Left ventricle myocardium superior (tissue), 1 donor: Measurements from ENCODE around the gene FAAH2. TPM values are rescaled to one million over a fixed set of nuclear protein-coding genes. Genes with fewer than 3 reads are reported as not detected.
"Not testable (repeated sequence)": the region's sequence is repeated elsewhere in the genome, so short reads cannot be mapped to it uniquely, and the experiment has no call there.

Experiments
- ATAC-seq: fragments of 200-7000 bp; cut with Tn5 transposase; one replicate; pipeline ENCODE4 v1.9.1; 2020; ENCODE audit warnings: mild to moderate bottlenecking, moderate library complexity
- DNase-seq: peaks from one replicate; pipeline ENCODE4 v3.0.0-alpha.2; 2020
- intact Hi-C: fragments of 100-400 bp; cut with micrococcal nuclease; formaldehyde crosslinking; loops from one replicate; pipeline ENCODE4 v1.11.0; 2022
- long read RNA-seq: library from polyadenylated mRNA; unstranded; transcript quantifications from one replicate; pipeline ENCODE4 v2.0.0, GENCODE V29; 2021
- total RNA-seq: library from RNA; stranded (reverse); fragmentation: NEBNext Ultra II Directional; extraction: Animal tissue kit (Norgen Biotek cat#: 25700); gene quantifications from one replicate; pipeline ENCODE4 v1.2.1, GENCODE V29; 2021
- donor health status: DM: no; HTN: yes; CAD: no; lungs with severe emphysema.

FAAH2 gene, protein sequence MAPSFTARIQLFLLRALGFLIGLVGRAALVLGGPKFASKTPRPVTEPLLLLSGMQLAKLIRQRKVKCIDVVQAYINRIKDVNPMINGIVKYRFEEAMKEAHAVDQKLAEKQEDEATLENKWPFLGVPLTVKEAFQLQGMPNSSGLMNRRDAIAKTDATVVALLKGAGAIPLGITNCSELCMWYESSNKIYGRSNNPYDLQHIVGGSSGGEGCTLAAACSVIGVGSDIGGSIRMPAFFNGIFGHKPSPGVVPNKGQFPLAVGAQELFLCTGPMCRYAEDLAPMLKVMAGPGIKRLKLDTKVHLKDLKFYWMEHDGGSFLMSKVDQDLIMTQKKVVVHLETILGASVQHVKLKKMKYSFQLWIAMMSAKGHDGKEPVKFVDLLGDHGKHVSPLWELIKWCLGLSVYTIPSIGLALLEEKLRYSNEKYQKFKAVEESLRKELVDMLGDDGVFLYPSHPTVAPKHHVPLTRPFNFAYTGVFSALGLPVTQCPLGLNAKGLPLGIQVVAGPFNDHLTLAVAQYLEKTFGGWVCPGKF
- 0.69 TPM for total RNA-seq
- long read RNA-seq, partial matches to known transcripts, result 0 of 1 reads
- long read RNA-seq, other reads (novel, unspliced or antisense), result 1 of 1 reads

DNA sequence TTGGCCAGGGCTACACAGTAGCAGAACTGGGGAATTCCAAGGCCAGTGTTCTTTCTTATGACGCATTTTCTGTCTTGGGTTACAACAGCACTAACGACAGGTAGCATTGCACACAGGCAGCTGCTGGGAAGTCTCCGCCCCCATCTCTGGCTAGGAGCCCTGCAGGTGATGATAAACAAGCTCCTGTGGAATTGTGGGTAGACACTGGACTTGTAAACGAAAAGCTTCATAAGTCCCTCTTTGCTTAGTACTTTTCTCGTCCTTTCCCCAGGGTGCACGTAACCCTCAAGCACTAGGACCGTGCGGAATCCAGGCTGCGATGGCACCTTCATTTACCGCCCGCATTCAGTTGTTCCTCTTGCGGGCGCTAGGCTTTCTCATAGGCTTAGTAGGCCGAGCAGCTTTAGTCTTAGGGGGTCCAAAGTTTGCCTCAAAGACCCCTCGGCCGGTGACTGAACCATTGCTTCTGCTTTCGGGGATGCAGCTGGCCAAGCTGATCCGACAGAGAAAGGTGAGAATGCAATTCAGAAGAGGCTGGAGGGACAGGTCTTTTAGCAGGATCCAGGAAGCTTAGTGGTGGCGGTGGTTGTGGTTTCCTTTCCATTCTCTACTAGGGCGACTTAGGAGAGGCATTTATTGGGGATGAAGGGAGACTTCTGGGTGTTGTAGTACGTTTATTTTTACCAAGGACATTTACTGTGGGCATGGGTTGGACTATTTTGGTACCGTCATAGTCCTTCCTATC is at the start of gene FAAH2:
FAAH2 (plus strand) TSS at position 200 of the 745 bp plus-strand sequence; CDS start at position 320, 120 bp downstream.
- no peak for DNase-seq
- ATAC-seq, result no peak
- intact Hi-C loops, result no loop called here

DNA sequence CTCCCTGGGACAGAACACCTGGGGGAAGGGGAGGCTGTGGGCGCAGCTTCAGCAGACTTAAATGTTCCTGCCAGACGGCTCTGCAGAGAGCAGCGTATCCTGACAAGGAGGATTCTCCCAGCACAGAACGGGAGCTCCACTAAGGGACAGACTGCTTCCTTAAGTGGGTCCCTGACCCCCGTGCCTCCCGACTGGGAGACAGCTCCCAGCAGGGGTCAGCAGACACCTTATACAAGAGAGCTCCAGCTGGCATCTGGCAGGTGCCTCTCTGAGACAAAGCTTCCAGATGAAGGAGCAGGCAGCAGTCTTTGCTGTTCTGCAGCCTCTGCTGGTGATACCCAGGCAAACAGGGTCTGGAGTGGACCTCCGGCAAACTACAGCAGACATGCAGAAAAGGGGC is 44.5 kb upstream of the FAAH2 start:
- DNase-seq, result no peak
- no peak for ATAC-seq
- intact Hi-C loops, result no loop called here

DNA sequence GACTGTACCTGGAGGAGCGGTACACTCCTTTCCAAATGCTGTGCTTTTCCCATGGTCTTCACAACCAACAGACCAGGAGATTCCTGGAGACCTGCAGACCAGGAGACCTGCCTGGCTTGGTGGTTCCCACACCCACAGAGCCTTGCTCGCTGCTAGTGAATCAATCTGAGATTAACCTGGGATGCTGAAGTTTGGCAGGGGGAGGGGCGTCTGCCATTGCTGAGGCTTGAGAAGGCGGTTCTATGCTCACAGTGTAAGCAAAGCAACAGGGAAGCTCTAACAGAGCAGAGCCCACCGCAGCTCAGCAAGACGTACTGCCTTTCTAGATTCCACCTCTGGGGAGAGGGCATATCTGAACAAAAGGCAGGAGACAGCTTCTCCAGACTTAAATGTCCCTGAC is 34.5 kb upstream of the FAAH2 start:
- intact Hi-C loops, result no loop called here
- no peak for ATAC-seq
- DNase-seq, result no peak

DNA sequence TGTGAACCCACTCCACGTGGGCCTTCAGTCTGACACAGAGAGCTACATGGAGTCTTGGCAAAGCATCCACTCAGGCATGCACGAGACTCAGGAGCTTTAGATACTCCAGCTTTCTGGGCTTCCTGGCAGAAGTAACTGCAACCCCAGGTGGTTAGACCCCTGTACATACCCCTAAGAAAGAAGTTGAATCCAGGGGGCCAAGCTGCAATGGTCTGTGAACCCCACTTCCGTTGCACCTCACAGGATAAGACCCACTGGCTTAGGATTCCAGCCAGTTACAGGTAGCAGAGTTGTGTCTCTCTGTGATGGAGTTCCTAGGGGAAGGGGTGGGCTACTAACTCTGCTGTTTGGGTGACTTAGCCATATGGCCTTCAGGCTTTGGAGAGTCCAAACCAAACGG is 21.4 kb upstream of the FAAH2 start:
- ATAC-seq, result no peak
- no peak for DNase-seq
- intact Hi-C loops, result no loop called here

DNA sequence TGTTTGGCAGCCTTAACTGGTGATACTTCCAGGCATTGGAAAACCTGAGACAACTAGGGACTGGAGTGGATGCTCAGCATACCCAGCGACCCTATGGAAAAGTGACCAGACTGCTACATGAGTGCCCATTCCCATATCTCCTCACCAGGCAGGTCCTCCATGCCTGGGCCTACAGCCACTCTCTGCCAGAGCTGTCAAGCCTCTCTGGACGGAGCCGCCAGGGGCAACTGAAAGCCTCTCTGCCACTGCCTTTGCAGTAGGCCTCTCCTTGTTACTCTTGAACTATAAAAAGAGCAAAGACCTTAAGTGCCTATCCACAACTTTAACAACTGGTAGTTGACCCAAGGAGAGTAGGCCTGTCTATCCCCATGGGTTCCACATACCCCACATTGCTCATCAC is 20.2 kb upstream of the FAAH2 start:
- ATAC-seq (no peak), DNase-seq (no peak)
- intact Hi-C loops, result no loop called here

DNA sequence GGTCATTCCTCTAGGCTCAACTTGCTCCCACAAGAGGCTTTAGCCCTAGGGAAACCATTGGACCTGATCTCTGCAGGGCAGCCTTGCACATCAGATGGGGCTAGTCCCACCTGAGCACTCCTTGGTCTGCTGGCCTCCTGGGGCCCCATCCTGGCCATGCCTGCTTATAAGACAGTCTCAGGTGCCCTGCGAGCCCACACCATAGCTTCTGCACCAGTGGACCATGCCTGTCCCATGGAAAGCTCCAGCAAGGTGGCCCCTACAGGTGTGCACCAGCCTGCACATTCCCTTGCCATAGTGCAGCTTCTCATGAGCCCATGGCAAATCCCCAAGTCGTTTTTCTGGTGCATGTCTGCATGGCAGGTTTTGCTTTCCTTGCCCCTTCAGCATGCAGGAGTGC is 19.6 kb upstream of the FAAH2 start:
- ATAC-seq, result no peak
- no peak for DNase-seq
- intact Hi-C loops, result no loop called here

DNA sequence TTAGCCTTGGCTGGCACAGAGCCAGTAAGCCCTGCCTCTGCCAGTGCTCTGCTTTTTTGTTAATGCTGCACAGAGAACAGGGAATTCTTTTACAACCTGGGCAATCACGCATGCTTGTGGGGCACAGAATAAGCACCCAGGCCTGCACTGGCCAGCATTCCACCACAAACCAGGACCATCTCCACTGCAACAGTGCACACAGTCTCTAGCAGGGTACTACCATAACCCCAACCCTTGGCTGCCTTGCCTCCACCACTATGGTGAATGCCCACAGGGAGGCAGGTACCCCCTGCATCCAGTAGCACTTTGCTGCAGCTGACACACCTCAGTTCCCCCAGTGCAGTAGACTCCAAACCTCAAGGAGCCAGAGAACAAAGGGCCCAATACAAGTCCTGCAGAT is 19.2 kb upstream of the FAAH2 start:
- intact Hi-C loops, result no loop called here
- DNase-seq (no peak), ATAC-seq (no peak)

DNA sequence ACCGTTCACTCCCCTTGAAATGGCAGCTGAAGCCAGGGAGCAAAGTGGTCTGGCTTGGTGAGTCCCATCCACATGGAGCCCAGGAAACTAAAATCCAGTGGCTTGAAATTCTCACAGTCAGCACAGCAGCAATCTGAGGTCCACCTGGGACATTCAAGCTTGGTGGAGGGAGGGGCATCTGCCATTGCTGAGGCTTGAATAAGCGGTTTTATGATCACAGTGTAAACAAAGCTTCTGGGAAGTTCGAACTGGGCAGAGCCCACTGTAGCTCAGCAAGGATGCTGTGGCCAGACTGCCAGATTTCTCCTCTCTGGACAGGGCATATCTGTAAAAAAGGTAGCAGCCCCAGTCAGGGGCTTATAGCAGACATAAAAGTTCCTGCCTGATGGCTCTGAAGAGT is 15.5 kb upstream of the FAAH2 start:
- no peak for DNase-seq
- ATAC-seq, result no peak
- intact Hi-C loops, result no loop called here

DNA sequence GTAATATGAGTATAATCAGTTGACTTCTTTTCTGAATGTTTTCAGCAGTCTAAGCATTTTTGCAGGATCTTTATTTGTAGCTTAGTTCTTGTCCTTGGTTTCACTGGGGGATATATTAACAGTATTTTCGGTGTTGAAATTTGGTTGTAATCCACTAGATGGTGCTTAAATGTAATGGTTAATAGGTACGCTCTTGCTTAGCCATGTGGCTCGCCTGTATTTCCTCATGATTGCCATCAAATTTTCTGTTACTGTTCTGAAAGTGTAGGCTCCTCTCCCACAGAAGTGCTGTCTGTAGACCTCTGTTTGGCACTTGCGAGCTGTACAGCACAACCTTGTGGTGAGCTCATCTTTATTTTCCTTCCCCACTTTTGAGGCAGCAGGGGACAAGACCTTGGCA is 3.9 kb upstream of the FAAH2 start:
- ATAC-seq, result no peak
- intact Hi-C loops, result no loop called here
- no peak for DNase-seq

DNA sequence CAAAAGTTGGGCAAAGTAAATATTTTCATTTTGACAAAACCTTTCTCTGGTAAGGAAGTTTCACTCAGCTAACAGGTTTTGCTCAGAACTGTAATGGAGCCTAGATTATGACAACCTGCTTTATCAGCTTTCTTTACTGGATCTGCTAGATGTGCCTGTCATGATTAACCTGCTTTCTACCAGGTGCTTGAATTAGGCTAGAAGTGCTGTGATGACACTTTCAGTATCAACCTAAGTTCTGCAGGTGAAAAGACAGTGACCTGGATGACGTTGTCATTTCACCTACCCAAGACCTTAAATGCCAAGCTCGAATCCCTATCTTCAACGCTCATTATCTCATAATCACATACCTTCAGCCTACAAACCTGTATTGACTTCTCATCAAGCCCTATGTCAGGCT is 1.5 kb upstream of the FAAH2 start:
- no peak for ATAC-seq
- intact Hi-C loops, result no loop called here
- no peak for DNase-seq

DNA sequence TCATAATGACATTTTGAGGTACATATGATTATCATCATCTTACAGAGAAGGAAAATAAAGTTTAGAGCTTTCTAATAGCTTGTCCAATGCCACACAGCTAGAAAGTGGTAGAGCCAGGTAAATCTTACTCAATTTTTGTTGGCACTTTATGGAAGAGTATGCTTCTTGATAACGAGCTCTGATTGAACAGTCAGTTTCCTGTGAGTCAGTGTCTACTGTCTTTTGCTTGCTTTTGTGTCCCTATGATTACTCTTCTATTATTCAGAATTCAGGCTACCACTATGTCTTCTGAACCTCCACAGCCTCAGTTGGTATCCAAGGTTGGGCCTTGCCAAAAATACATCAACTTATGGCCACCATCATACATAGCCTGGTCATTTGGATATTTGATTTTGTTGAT is 2.6 kb downstream of the FAAH2 start:
- intact Hi-C loops, result no loop called here
- ATAC-seq, result no peak
- no peak for DNase-seq

DNA sequence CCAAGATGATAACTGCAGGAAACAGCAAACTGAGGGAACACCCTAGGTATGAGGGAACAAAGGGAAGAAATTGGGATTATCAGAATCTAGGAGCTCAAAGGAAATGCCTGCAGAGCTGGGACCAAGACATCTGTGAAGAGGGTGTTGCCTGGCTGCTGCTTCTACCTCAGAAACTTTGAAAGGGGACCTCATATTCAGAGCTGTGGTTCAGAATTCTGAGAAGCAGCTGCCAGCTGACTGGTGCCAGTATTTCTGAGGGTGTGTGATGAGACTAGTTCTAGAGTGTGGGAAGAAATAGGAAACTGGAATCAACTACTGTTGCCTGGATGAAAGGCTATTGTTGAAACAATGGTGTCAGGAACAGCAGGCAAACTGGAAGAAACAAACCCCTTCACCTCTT is 8.5 kb downstream of the FAAH2 start:
- ATAC-seq (no peak), DNase-seq (no peak)
- intact Hi-C loops, result no loop called here

DNA sequence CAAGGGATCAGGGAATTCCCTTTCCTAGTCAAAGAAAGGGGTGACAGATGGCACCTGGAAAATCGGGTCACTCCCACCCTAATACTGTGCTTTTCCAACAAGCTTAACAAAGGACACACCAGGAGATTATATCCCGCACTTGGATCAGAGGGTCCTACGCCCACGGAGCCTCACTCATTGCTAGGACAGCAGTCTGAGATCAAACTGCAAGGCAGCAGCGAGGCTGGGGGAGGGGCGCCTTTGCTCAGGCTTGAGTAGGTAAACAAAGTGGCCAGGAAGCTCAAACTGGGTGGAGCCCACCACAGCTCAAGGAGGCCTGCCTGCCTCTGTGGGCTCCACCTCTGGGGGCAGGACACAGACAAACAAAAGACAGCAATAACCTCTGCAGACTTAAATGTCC is 9.2 kb downstream of the FAAH2 start:
- ATAC-seq, DNase-seq, intact Hi-C loops: not testable (repeated sequence)

DNA sequence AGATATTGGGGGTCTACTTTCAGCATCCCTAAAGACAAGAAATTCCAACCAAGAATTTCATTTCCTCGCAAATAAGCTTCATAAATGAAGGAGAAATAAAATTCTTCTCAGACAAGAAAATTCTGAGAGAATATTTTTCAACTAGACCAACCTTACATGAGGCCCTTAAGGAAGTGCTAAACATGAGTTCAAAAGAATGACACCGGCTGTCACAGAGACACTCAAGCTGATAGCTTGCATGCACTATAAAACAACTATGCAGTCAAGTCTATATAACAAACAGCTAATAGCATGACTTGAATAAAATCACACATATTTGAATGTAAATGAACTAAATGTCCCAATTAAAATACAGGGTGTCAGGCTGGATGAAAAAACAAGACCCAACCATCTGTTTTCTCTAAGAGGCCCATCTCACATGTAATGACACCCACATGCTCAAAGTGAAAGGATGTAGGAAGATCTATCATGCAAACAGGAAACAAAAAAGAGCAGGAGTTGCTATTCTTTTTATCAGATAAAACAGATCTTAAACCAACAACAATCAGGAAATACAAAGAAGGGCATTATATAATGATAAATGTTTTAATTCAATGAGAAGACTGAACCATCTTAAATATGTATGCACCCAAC is 27.2 kb downstream of the FAAH2 start:
- intact Hi-C loops, result no loop called here
- ATAC-seq, result no peak
- DNase-seq, result no peak

DNA sequence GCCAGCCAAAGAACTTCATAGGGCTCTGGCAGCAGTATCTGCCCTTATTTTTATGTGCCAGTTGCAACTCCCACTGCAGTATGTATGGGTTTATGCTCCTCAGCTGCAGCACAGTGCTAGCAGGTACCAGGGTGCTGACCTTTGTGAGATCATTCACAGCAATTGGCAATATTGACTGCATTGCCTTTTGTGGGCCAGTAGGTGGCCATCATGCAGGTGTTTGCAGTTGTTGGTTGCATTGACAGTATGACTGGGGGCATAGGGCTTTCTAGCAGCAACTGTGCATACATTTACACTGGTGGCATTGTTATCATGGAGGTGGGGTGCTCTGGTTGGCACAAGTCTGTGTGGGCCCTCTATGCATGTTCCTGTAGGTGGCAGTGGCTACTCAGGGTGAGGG is 42.5 kb downstream of the FAAH2 start:
- intact Hi-C loops, result no loop called here
- ATAC-seq (no peak), DNase-seq (no peak)

DNA sequence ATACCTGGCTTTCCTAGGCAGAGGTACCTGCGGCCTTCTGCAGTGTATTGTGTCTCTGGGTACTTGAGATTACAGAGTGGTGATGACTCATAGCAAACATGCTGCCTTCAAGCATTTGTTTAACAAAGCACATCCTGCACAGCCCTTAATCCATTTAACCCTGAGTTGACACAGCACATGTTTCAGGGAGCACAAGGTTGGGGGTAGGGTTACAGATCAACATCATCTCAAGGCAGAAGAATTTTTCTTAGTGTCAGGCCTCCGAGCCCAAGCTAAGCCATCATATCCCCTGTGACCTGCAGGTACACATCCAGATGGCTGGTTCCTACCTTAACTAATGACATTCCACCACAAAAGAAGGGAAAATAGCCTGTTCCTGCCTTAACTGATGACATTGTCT is 49.3 kb downstream of the FAAH2 start:
- ATAC-seq, intact Hi-C loops, DNase-seq: not testable (repeated sequence)

DNA sequence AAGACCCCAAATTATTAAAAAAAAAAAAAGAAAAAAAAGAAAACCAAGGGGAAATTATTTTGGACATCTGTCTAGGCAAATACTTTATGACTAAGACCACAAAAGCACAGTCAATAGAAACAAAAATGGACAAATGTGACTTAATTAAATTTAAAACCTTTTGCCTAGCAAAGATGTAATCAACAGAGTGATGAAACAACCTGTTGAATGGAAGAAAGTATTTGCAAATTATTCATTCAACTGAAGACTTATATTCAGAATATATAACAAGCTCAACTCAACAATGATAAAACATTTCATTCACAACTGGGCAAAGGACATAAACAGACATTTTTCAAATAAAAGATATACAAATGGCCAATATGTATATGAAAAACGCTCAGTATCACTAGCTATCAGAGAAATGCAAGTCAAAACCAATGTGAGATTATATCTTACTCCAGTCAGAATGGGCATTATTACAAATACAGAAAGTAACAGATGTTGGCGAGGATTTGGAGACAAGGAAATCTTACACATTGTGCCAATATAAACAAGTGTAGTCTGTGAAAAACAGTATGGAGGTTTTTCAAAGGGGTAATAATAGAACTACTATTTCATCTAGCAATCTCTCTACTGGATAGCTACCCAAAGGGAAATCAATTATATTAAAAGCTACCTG is 67.1 kb downstream of the FAAH2 start:
- no peak for ATAC-seq
- no peak for DNase-seq
- intact Hi-C loops, result no loop called here

DNA sequence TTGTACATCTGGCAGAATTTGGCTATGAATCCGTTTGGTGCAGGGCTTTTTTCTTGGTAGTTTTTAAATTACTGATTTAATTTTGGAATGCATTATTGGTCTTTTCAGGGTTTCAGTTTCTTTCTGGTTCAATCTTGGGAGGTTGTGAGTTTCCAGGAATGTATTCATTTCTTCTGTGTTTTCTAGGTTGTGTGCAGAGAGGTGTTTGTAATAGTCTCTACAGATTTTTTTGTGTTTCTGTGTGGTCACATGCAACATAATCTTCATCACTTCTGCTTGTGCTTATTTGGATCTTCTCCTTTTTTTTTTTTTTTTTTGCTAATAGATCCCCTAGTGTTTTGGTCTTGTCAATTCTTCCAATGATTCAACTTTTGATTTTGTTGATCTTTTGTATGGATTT is 77.6 kb downstream of the FAAH2 start:
- ATAC-seq (no peak), DNase-seq (no peak)
- intact Hi-C loops, result no loop called here

DNA sequence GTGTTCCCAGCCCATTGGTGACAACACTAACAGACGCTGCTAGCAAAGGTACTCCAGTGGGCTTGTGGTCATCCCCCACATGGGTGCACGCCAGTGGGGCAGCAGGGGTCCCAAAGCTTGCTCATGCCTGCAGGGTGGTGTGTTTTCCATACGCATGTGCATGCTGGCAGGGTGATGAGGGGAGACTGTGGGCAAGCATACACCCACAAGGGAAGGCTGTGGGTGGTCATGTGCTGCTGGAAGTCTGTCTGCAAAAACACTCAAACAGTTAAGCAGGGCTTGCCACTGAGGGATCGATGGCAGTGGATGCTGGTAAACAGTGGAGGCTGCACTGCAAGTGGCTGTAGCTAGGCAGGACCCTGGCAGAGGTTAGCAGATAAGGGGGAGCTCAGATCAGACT is 79.9 kb downstream of the FAAH2 start:
- DNase-seq (no peak), ATAC-seq (no peak)
- intact Hi-C loops, result no loop called here

DNA sequence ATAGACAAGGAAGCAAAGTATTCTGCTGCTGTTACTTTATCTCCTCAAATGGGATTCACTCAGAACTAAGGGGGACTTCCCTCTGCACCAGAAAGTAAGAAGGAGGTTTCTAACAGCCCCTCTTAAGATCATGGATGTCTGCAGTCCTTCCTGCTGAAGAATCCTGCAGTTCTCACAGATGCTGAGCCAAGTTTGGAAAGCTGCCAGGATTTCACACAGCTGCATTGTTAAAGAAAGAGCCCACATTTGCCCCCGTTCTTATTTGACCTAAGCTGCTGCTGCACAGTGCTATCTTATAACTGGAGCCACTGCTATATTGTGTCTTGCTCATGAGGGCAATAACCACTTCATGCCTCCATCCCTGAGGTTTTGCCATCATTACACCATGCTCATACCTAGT is 81.1 kb downstream of the FAAH2 start:
- ATAC-seq, result no peak

More for the DNA sequence above, 81.1 kb downstream of the FAAH2 start:
- no peak for DNase-seq
- intact Hi-C loops, result no loop called here
